ENCODE data around the gene SLPI.

SLPI gene

DNA sequence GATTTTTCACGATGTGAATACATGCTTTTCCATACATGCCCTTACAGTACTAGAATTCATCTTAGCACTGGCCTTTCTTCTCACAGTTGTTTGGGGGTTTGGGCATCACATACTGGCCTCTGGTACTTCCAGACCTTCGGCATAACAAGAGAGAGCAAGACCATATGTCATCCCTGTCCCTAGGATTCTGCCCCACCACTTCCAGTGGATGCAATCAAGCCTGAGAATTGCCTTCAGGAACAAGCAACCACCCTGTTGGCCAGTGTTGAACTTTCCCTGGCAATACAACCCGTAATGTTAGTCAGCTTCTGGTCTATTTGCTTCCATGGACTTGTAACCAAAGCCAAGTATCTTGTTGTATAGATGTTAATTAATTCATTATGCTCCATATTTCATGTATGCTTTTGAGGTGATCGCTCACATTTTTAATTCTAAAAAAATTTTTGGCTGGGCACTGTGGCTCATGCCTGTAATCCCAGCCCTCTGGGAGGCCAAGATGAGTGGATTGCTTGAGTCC lies 15.4 kb upstream of the SLPI start:
- Histone ChIP-seq H3K79me2 (ENCODE audit: control insufficient read depth, insufficient read depth, low read length, unreplicated experiment) (no peaks in the 10 kb centered on the region), H3K4me3 (ENCODE audit: low read depth, low read length) (no peak overlapping the region), H3K27me3 (ENCODE audit: insufficient read depth, low read length) (peaks cover 40% of the 10 kb centered on the region), H3K27ac (ENCODE audit: low read depth, low read length) (no peak overlapping the region), H2AFZ (ENCODE audit: low read length, unreplicated experiment) (no peak overlapping the region), H3K4me1 (ENCODE audit: control insufficient read depth, insufficient read depth, low read length, unreplicated experiment) (no peaks in the 10 kb centered on the region), H3K36me3 (ENCODE audit: insufficient read depth, low read length) (no peaks in the 10 kb centered on the region)

DNA sequence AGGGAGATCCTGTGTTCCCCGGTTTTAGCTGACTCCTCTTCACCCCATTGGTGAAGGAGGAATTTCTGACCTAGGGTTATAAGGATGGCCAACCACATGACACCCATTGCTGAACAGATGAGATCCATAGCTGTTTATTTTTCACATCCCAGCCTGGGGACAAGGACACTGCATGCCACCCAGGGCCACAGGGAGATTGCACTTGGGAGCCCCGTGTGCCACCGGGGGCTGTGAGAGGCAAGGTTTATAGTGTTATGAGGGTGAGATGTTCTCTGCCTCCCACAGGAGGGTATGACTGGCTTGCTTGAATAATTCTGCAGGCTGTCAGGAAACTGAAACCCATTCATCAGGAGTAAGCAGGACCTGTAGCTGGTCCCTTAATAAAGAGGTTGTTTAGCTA lies 14.7 kb upstream of the SLPI start:
- Histone ChIP-seq H3K4me1 (ENCODE audit: control insufficient read depth, insufficient read depth, low read length, unreplicated experiment) (no peaks in the 10 kb centered on the region), H3K4me3 (ENCODE audit: low read depth, low read length) (no peak overlapping the region), H3K27ac (ENCODE audit: low read depth, low read length) (no peak overlapping the region), H3K79me2 (ENCODE audit: control insufficient read depth, insufficient read depth, low read length, unreplicated experiment) (no peaks in the 10 kb centered on the region), H2AFZ (ENCODE audit: low read length, unreplicated experiment) (no peak overlapping the region), H3K27me3 (ENCODE audit: insufficient read depth, low read length) (peaks cover 36% of the 10 kb centered on the region), H3K36me3 (ENCODE audit: insufficient read depth, low read length) (no peaks in the 10 kb centered on the region)

- Histone ChIP-seq H3K27me3 (ENCODE audit: insufficient read depth, low read length) (peaks cover 33% of the 10 kb centered on the region), H3K4me3 (ENCODE audit: low read depth, low read length) (no peak overlapping the region), H3K79me2 (ENCODE audit: control insufficient read depth, insufficient read depth, low read length, unreplicated experiment) (no peaks in the 10 kb centered on the region), H3K36me3 (ENCODE audit: insufficient read depth, low read length) (no peaks in the 10 kb centered on the region), H2AFZ (ENCODE audit: low read length, unreplicated experiment) (no peak overlapping the region), H3K27ac (ENCODE audit: low read depth, low read length) (no peak overlapping the region), H3K4me1 (ENCODE audit: control insufficient read depth, insufficient read depth, low read length, unreplicated experiment) (no peaks in the 10 kb centered on the region)
These were observed 14.2 kb upstream of the SLPI start for GRCh38 chr20:45268531-45268930.

- Histone ChIP-seq H3K4me1 (ENCODE audit: control insufficient read depth, insufficient read depth, low read length, unreplicated experiment) (no peaks in the 10 kb centered on the region), H2AFZ (ENCODE audit: low read length, unreplicated experiment) (no peak overlapping the region), H3K27ac (ENCODE audit: low read depth, low read length) (no peak overlapping the region), H3K79me2 (ENCODE audit: control insufficient read depth, insufficient read depth, low read length, unreplicated experiment) (no peaks in the 10 kb centered on the region), H3K4me3 (ENCODE audit: low read depth, low read length) (no peak overlapping the region), H3K27me3 (ENCODE audit: insufficient read depth, low read length) (peaks cover 38% of the 10 kb centered on the region), H3K36me3 (ENCODE audit: insufficient read depth, low read length) (no peaks in the 10 kb centered on the region)
These were observed 12.6 kb upstream of the SLPI start for GRCh38 chr20:45266977-45267376.

DNA sequence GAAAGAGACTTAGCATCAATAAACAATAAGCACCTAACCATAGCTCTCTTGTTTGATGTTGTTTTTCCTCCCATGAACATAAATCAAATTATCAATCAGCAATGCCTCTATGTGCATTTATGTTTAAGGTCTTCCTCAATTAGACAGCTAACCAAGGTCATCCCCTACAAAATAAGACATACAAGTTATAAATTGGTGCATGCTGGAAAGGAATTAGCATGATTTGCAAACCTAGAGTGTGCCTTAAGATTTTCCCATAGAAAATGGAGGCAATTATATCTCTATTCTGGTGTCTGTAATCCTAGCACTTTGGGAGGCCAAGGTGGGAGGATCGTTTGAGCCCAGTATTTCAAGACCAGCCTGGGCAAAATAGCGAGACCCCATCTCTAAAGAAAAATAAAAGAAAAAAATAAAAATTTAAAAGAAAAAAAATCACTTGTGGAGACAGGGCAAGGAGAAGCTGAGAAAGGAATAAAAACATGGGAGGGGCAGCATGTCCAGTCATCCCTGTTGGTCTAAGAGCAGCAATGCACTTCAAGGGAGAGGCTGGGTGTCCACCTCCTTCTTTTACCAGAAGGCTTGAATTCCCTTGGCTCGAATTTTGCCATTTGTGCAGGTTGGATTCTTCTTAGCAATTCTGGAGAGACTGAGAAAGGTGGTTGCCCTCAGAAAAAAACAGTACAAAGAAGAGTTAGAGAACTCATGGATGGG lies 9.3 kb upstream of the SLPI start:
- no peak overlapping the region for H2AFZ ChIP-seq (ENCODE audit: low read length, unreplicated experiment)
- H3K4me1 ChIP-seq (ENCODE audit: control insufficient read depth, insufficient read depth, low read length, unreplicated experiment) = no peaks in the 10 kb centered on the region
- no peaks in the 10 kb centered on the region for H3K36me3 ChIP-seq (ENCODE audit: insufficient read depth, low read length)
- H3K79me2 ChIP-seq (ENCODE audit: control insufficient read depth, insufficient read depth, low read length, unreplicated experiment) = no peaks in the 10 kb centered on the region
- H3K27me3 ChIP-seq (ENCODE audit: insufficient read depth, low read length) = peaks cover 52% of the 10 kb centered on the region
- H3K4me3 ChIP-seq (ENCODE audit: low read depth, low read length) = no peak overlapping the region
- no peak overlapping the region for H3K27ac ChIP-seq (ENCODE audit: low read depth, low read length)

GRCh38 chr20:45258664-45259063 lies 4.3 kb upstream of the SLPI start:
- Histone ChIP-seq H3K36me3 (ENCODE audit: insufficient read depth, low read length) (no peaks in the 10 kb centered on the region), H3K4me1 (ENCODE audit: control insufficient read depth, insufficient read depth, low read length, unreplicated experiment) (peaks cover 12% of the 10 kb centered on the region), H3K4me3 (ENCODE audit: low read depth, low read length) (no peak overlapping the region), H3K27ac (ENCODE audit: low read depth, low read length) (no peak overlapping the region), H3K79me2 (ENCODE audit: control insufficient read depth, insufficient read depth, low read length, unreplicated experiment) (no peaks in the 10 kb centered on the region), H3K27me3 (ENCODE audit: insufficient read depth, low read length) (peaks cover 51% of the 10 kb centered on the region), H2AFZ (ENCODE audit: low read length, unreplicated experiment) (no peak overlapping the region)

GRCh38 chr20:45258259-45258658 lies 3.9 kb upstream of the SLPI start:
- Histone ChIP-seq H2AFZ (ENCODE audit: low read length, unreplicated experiment) (no peak overlapping the region), H3K4me3 (ENCODE audit: low read depth, low read length) (no peak overlapping the region), H3K79me2 (ENCODE audit: control insufficient read depth, insufficient read depth, low read length, unreplicated experiment) (no peaks in the 10 kb centered on the region), H3K36me3 (ENCODE audit: insufficient read depth, low read length) (no peaks in the 10 kb centered on the region), H3K27ac (ENCODE audit: low read depth, low read length) (no peak overlapping the region), H3K27me3 (ENCODE audit: insufficient read depth, low read length) (peaks cover 47% of the 10 kb centered on the region), H3K4me1 (ENCODE audit: control insufficient read depth, insufficient read depth, low read length, unreplicated experiment) (peaks cover 12% of the 10 kb centered on the region)

GRCh38 chr20:45257711-45258110 lies 3.3 kb upstream of the SLPI start:
- H3K79me2 ChIP-seq (ENCODE audit: control insufficient read depth, insufficient read depth, low read length, unreplicated experiment) = no peaks in the 10 kb centered on the region
- no peak overlapping the region for H2AFZ ChIP-seq (ENCODE audit: low read length, unreplicated experiment)
- peaks cover 42% of the 10 kb centered on the region for H3K27me3 ChIP-seq (ENCODE audit: insufficient read depth, low read length)
- H3K36me3 ChIP-seq (ENCODE audit: insufficient read depth, low read length) = no peaks in the 10 kb centered on the region
- peaks cover 12% of the 10 kb centered on the region for H3K4me1 ChIP-seq (ENCODE audit: control insufficient read depth, insufficient read depth, low read length, unreplicated experiment)
- H3K27ac ChIP-seq (ENCODE audit: low read depth, low read length) = no peak overlapping the region
- H3K4me3 ChIP-seq (ENCODE audit: low read depth, low read length) = no peak overlapping the region

DNA sequence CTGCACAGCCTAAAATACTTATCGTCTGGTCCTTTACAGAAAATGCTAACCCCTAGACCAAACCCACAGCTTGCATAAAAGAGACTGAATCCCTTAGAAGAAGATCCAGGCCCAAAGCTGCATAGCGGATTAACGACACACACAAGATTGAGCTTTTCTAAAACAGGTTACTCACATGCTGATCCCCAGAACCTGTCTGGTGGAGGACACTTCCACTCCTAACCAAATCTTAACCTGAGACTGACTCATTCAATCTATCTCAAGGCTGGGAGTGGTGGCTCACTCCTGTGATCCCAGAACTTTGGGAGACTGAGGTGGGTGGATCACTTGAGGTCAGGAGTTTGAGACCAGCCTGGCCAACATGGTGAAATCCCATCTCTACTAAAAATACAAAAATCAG lies 2.8 kb upstream of the SLPI start:
- Histone ChIP-seq H3K4me3 (ENCODE audit: low read depth, low read length) (no peak overlapping the region), H3K36me3 (ENCODE audit: insufficient read depth, low read length) (no peaks in the 10 kb centered on the region), H3K27ac (ENCODE audit: low read depth, low read length) (no peak overlapping the region), H3K4me1 (ENCODE audit: control insufficient read depth, insufficient read depth, low read length, unreplicated experiment) (peaks cover 12% of the 10 kb centered on the region), H2AFZ (ENCODE audit: low read length, unreplicated experiment) (no peak overlapping the region), H3K79me2 (ENCODE audit: control insufficient read depth, insufficient read depth, low read length, unreplicated experiment) (no peaks in the 10 kb centered on the region), H3K27me3 (ENCODE audit: insufficient read depth, low read length) (peaks cover 40% of the 10 kb centered on the region)

GRCh38 chr20:45253261-45253660 lies 1.1 kb downstream of the SLPI start:
- no peak overlapping the region for H3K4me3 ChIP-seq (ENCODE audit: low read depth, low read length)
- H2AFZ ChIP-seq (ENCODE audit: low read length, unreplicated experiment) = no peak overlapping the region
- H3K4me1 ChIP-seq (ENCODE audit: control insufficient read depth, insufficient read depth, low read length, unreplicated experiment) = peaks cover 12% of the 10 kb centered on the region
- no peak overlapping the region for H3K27ac ChIP-seq (ENCODE audit: low read depth, low read length)
- peaks cover 31% of the 10 kb centered on the region for H3K27me3 ChIP-seq (ENCODE audit: insufficient read depth, low read length)
- H3K36me3 ChIP-seq (ENCODE audit: insufficient read depth, low read length) = no peaks in the 10 kb centered on the region
- no peaks in the 10 kb centered on the region for H3K79me2 ChIP-seq (ENCODE audit: control insufficient read depth, insufficient read depth, low read length, unreplicated experiment)

DNA sequence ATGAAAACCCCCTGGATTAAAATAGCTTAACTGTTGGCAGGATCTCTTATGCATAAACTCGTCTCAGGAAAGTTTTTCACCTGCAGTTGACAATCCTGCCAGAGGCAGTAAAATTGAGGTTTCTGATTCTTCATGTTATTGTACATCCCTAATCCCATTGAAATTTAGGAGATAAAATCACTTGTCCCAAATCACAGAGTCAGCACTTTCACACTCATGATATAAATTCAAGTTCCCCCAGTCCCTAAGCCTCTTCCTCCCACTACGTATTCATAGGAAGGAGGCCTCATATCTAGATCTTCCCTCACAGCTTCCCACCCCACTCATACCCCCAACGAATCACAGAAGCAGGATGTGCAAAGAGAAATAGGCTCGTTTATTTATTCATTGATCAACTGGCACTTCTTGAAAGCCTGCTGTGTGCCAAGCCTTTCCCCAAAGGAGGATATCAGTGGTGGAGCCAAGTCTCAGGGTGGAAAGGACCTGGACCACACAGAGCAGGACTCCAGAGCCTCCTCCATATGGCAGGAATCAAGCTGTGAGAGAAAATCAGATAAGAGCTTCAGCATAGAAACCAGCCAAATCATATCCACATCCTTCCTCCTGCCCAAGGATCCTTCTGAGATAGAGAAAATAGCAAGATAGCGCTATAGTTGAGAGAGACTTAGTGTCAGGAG lies 2.3 kb downstream of the SLPI start:
- Histone ChIP-seq H3K4me3 (ENCODE audit: low read depth, low read length) (no peak overlapping the region), H2AFZ (ENCODE audit: low read length, unreplicated experiment) (no peak overlapping the region), H3K4me1 (ENCODE audit: control insufficient read depth, insufficient read depth, low read length, unreplicated experiment) (peaks cover 12% of the 10 kb centered on the region), H3K27me3 (ENCODE audit: insufficient read depth, low read length) (peaks cover 44% of the 10 kb centered on the region), H3K79me2 (ENCODE audit: control insufficient read depth, insufficient read depth, low read length, unreplicated experiment) (no peaks in the 10 kb centered on the region), H3K36me3 (ENCODE audit: insufficient read depth, low read length) (no peaks in the 10 kb centered on the region), H3K27ac (ENCODE audit: low read depth, low read length) (no peak overlapping the region)

Data from ACC112 (cell line).